Measurements from ENCODE around the gene MUC6. TPM values are rescaled to one million over a fixed set of nuclear protein-coding genes. Genes with fewer than 3 reads are reported as not detected.

Gene MUC6
- not detected in 2 replicates for total RNA-seq

GRCh38 chr11:1036303-1036923 lies at the start of gene MUC6:
Gene MUC6, minus strand, starts transcription at chr11:1036718. Its CDS starts 63 bp downstream, at chr11:1036655.

GRCh38 chr11:1074244-1075221 lies 38.0 kb upstream of the MUC6 start, which contains the start of gene MUC2:
Gene MUC2, plus strand, starts transcription at chr11:1074874.

Other genes with a start within 250 kb of the MUC6 start
- 2.2 and 3.8 TPM in 2 replicates for gene CEND1, start 246.6 kb downstream of the MUC6 start, total RNA-seq
- gene SLC25A22, start 238.4 kb downstream of the MUC6 start, total RNA-seq = 9.7 and 14.5 TPM in 2 replicates
- gene PIDD1, start 231.5 kb downstream of the MUC6 start, total RNA-seq = 13.7 and 27.5 TPM in 2 replicates
- gene RPLP2, start 226.8 kb downstream of the MUC6 start, total RNA-seq = 326 and 769 TPM in 2 replicates
- 16.7 and 39.5 TPM in 2 replicates for gene PNPLA2, start 217.8 kb downstream of the MUC6 start, total RNA-seq
- gene CRACR2B, start 208.8 kb downstream of the MUC6 start, total RNA-seq = 1.2 and 1.8 TPM in 2 replicates
- 224 and 544 TPM in 2 replicates for gene CD151, start 203.8 kb downstream of the MUC6 start, total RNA-seq
- 72.8 and 124 TPM in 2 replicates for gene POLR2L, start 194.2 kb downstream of the MUC6 start, total RNA-seq
- 170 and 176 TPM in 2 replicates for gene TSPAN4, start 193.9 kb downstream of the MUC6 start, total RNA-seq
- 131 and 209 TPM in 2 replicates for gene CHID1, start 125.9 kb downstream of the MUC6 start, total RNA-seq
- gene AP2A2, start 110.8 kb downstream of the MUC6 start, total RNA-seq = 40.6 and 42.7 TPM in 2 replicates
- not detected in 2 replicates for gene MUC2, start 38.2 kb upstream of the MUC6 start, total RNA-seq
- not detected in 2 replicates for gene MUC5AC, start 121.2 kb upstream of the MUC6 start, total RNA-seq
- not detected in 2 replicates for gene MUC5B, start 186.3 kb upstream of the MUC6 start, total RNA-seq